NT2/D1 (cell line): ENCODE data around the gene KCTD15.

Experiments used
- DNase-seq: peaks from one replicate; pipeline ENCODE4 v3.0.0-alpha.2; 2011; ENCODE audit warnings: low read depth, low spot score
- H3K27me3 ChIP-seq: 2 replicates; pipeline ENCODE4 v1.6.0; 2011; ENCODE audit warnings: mild to moderate bottlenecking; ENCODE audit not compliant: insufficient read length, insufficient read depth
- H3K36me3 ChIP-seq: 2 replicates; pipeline ENCODE4 v1.6.1; 2011; ENCODE audit warnings: mild to moderate bottlenecking, low read length, mixed read lengths; ENCODE audit not compliant: insufficient read depth, insufficient read length
- H3K4me1 ChIP-seq: 2 replicates; pipeline ENCODE4 v1.5.1; 2011; ENCODE audit not compliant: insufficient read depth, insufficient read length
- H3K4me3 ChIP-seq: 2 replicates; pipeline ENCODE4 v1.5.1; 2011; ENCODE audit warnings: low read depth; ENCODE audit not compliant: insufficient read length
- H3K9ac ChIP-seq: 2 replicates; pipeline ENCODE4 v1.6.0; 2011; ENCODE audit warnings: low read depth; ENCODE audit not compliant: insufficient read length
- H3K9me3 ChIP-seq: 2 replicates; pipeline ENCODE4 v1.5.1; 2011; ENCODE audit warnings: mild to moderate bottlenecking, low read length; ENCODE audit not compliant: insufficient read depth
- SUZ12 ChIP-seq: IDR thresholded peaks from 2 replicates; pipeline ENCODE4 v1.6.1; 2011; ENCODE audit not compliant: insufficient read length, insufficient read depth; ENCODE audit errors: extremely low read depth
- YY1 ChIP-seq: IDR thresholded peaks from 2 replicates; pipeline ENCODE4 v1.6.1; 2011; ENCODE audit not compliant: insufficient read length, insufficient read depth
- ZNF274 ChIP-seq: IDR thresholded peaks from 2 replicates; pipeline ENCODE4 v1.6.1; 2011; ENCODE audit warnings: mild to moderate bottlenecking, low read depth, low read length

The KCTD15 gene

DNA sequence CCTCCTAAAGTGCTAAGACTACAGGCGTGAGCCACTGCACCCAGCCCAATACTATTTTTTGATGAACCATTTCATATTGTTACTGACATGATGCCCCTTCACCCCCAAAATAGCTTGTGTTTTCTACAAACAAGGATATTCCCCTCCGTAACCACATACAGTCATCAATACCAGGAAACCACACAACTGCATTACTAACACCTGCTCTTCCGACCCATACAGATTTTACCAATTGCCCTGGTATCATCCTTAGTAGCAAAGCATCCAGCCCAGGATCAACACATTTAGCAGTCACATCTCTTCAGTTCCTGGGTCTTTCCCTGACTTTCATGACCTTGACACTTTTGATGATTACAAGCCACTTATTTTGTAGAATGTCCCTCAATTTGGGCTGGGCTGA lies 33.6 kb downstream of the KCTD15 start:
- Histone ChIP-seq H3K9me3 (no peaks in the 10 kb centered on the region), H3K9ac (no peak overlapping the region), H3K27me3 (no peaks in the 10 kb centered on the region), H3K4me1 (peaks cover 4% of the 10 kb centered on the region), H3K36me3 (no peaks in the 10 kb centered on the region), H3K4me3 (no peak overlapping the region)
- no peak for TF ChIP-seq SUZ12
- TF ChIP-seq ZNF274, result no peak
- TF ChIP-seq YY1, result no peak
- DNase-seq, result no peak

- Histone ChIP-seq H3K36me3 (no peaks in the 10 kb centered on the region), H3K4me3 (no peak overlapping the region), H3K9ac (no peak overlapping the region), H3K4me1 (peaks cover 1% of the 10 kb centered on the region), H3K9me3 (no peaks in the 10 kb centered on the region), H3K27me3 (no peaks in the 10 kb centered on the region)
- no peak for DNase-seq
- TF ChIP-seq ZNF274, result no peak
- no peak for TF ChIP-seq YY1
Observed at GRCh38 chr19:33831825-33832224, 35.2 kb downstream of the KCTD15 start.

DNA sequence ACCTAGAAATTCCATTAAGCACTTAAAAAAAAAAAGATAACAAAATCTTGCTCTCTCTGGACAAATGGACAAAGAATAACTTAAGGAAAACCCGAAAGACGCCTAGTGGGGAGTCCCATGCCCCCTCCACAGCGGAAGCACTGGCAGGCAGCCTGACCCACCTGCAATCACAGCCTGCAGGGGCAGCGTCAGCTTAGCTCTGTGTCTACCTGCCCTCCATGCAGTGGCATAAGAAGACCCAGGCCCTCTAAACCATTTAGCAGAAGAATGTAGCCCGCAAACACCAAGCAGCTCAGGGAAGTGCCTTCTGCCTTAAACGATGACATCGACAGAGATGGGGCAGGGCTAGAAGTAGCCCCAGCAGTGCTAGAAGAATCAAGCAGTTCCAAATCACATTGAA lies 36.0 kb downstream of the KCTD15 start:
- H3K9me3 ChIP-seq, result no peaks in the 10 kb centered on the region
- DNase-seq, result no peak
- H3K4me1 ChIP-seq, result no peaks in the 10 kb centered on the region
- TF ChIP-seq ZNF274 (no peak), SUZ12 (no peak), YY1 (no peak)
- no peaks in the 10 kb centered on the region for H3K27me3 ChIP-seq
- H3K36me3 ChIP-seq, result no peaks in the 10 kb centered on the region
- H3K4me3 ChIP-seq, result no peak overlapping the region
- no peak overlapping the region for H3K9ac ChIP-seq

DNA sequence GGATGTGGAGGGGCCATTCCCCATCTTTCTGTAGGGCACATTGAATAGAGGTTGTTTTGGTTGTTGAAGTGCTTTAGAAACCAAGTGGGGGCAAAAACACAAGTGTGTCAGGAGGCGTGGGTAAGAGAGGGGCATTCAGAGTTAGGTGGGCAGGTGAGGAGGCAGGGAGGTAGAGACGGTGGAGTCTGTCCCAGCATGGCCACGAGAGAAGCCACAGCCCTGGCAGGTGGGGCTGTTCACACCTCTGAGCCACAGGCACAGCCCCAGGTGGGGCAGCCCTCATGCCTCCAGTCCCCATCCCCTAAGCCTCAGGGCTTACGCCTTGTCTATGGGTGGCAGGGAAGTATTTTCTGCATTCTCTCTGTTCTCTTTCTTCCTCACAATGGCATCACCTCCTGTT lies 43.7 kb downstream of the KCTD15 start:
- H3K36me3 ChIP-seq, result no peaks in the 10 kb centered on the region
- TF ChIP-seq ZNF274, result no peak
- no peak for TF ChIP-seq SUZ12
- DNase-seq, result no peak
- no peak overlapping the region for H3K4me3 ChIP-seq
- no peaks in the 10 kb centered on the region for H3K4me1 ChIP-seq
- no peaks in the 10 kb centered on the region for H3K27me3 ChIP-seq
- no peaks in the 10 kb centered on the region for H3K9me3 ChIP-seq
- no peak overlapping the region for H3K9ac ChIP-seq

GRCh38 chr19:33840783-33841182 lies 44.1 kb downstream of the KCTD15 start:
- no peak for TF ChIP-seq ZNF274
- no peak for TF ChIP-seq SUZ12
- no peak for TF ChIP-seq YY1
- Histone ChIP-seq H3K9ac (no peak overlapping the region), H3K36me3 (no peaks in the 10 kb centered on the region), H3K9me3 (no peaks in the 10 kb centered on the region), H3K27me3 (no peaks in the 10 kb centered on the region), H3K4me1 (no peaks in the 10 kb centered on the region), H3K4me3 (no peak overlapping the region)
- DNase-seq, result no peak

GRCh38 chr19:33841685-33842084 lies 45.0 kb downstream of the KCTD15 start:
- no peak overlapping the region for H3K4me3 ChIP-seq
- TF ChIP-seq SUZ12, result no peak
- no peak for TF ChIP-seq YY1
- TF ChIP-seq ZNF274, result no peak
- no peaks in the 10 kb centered on the region for H3K9me3 ChIP-seq
- no peaks in the 10 kb centered on the region for H3K36me3 ChIP-seq
- H3K4me1 ChIP-seq, result no peaks in the 10 kb centered on the region
- DNase-seq, result no peak
- no peak overlapping the region for H3K9ac ChIP-seq
- no peaks in the 10 kb centered on the region for H3K27me3 ChIP-seq

GRCh38 chr19:33844478-33844877 lies 47.8 kb downstream of the KCTD15 start:
- no peaks in the 10 kb centered on the region for H3K4me1 ChIP-seq
- DNase-seq, result no peak
- no peak for TF ChIP-seq YY1
- TF ChIP-seq ZNF274, result no peak
- no peak for TF ChIP-seq SUZ12
- no peak overlapping the region for H3K4me3 ChIP-seq
- no peak overlapping the region for H3K9ac ChIP-seq
- no peaks in the 10 kb centered on the region for H3K9me3 ChIP-seq
- H3K27me3 ChIP-seq, result no peaks in the 10 kb centered on the region
- no peaks in the 10 kb centered on the region for H3K36me3 ChIP-seq

DNA sequence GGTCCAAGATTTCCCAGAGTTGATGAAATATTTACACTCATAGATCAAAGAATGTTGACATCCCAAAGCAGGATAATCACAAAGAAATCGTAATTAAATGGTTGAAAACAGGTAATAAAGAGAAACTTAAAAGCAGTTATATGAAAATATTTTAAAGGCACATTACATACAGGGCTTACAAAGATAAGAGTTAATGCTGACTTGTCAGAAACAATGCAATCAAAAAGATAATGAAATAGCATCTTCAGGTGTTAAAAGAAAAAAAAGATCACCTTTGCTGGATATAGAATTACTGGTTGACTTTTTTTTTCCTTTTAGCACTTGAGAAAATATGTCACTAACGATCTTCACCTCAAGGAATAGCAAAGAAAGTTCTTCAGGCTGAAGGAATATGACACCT lies 48.8 kb downstream of the KCTD15 start:
- TF ChIP-seq SUZ12 (no peak), YY1 (no peak), ZNF274 (no peak)
- no peak for DNase-seq

More for the DNA sequence above, 48.8 kb downstream of the KCTD15 start:
- no peaks in the 10 kb centered on the region for H3K4me1 ChIP-seq
- no peaks in the 10 kb centered on the region for H3K9me3 ChIP-seq
- H3K27me3 ChIP-seq, result no peaks in the 10 kb centered on the region
- H3K36me3 ChIP-seq, result no peaks in the 10 kb centered on the region
- no peak overlapping the region for H3K4me3 ChIP-seq
- no peak overlapping the region for H3K9ac ChIP-seq
